GM19238 (cell line): ENCODE results near the gene GRK4.

Experiments used
- DNase-seq: peaks from one replicate; pipeline ENCODE4 v3.0.0; 2011; ENCODE audit warnings: low spot score; ENCODE audit not compliant: insufficient read length

Gene GRK4

GRCh38 chr4:3067473-3068001 lies 104.2 kb downstream of the GRK4 start:
- no peak for DNase-seq

GRCh38 chr4:3069661-3070199 lies 106.4 kb downstream of the GRK4 start:
- DNase-seq = no peak

GRCh38 chr4:3070709-3071500 lies 107.5 kb downstream of the GRK4 start:
- no peak for DNase-seq

GRCh38 chr4:3071811-3072210 lies 108.4 kb downstream of the GRK4 start:
- DNase-seq = no peak

DNA sequence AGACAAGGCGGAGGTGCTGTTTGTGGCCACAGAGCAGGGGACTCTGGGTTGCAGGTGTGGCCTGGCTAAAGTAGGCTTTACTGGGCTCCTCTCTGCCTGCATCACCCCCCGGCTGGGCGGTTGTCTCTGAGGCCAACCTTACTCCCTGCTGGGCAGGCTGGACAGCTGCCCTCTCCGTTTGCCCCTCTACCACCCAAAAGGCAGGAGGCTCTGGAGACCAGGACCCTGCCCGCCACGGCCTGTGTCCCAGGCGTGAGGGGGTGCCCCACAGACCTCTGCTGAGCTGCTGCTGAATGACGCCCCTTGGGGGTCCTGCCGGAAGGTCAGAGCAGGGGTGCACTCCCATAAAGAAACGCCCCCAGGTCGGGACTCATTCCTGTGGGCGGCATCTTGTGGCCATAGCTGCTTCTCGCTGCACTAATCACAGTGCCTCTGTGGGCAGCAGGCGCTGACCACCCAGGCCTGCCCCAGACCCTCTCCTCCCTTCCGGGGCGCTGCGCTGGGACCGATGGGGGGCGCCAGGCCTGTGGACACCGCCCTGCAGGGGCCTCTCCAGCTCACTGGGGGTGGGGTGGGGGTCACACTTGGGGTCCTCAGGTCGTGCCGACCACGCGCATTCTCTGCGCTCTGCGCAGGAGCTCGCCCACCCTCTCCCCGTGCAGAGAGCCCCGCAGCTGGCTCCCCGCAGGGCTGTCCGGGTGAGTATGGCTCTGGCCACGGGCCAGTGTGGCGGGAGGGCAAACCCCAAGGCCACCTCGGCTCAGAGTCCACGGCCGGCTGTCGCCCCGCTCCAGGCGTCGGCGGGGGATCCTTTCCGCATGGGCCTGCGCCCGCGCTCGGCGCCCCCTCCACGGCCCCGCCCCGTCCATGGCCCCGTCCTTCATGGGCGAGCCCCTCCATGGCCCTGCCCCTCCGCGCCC lies 110.0 kb downstream of the GRK4 start:
- no peak for DNase-seq

- peak; percentile 81 for DNase-seq
Observed at GRCh38 chr4:3074078-3074845, 110.9 kb downstream of the GRK4 start, which contains the start of the genes HTT and HTT-AS. HTT (plus strand) TSS chr4:3074681; CDS start chr4:3074826, 145 bp downstream. HTT-AS (minus strand) TSS chr4:3074538.

DNA sequence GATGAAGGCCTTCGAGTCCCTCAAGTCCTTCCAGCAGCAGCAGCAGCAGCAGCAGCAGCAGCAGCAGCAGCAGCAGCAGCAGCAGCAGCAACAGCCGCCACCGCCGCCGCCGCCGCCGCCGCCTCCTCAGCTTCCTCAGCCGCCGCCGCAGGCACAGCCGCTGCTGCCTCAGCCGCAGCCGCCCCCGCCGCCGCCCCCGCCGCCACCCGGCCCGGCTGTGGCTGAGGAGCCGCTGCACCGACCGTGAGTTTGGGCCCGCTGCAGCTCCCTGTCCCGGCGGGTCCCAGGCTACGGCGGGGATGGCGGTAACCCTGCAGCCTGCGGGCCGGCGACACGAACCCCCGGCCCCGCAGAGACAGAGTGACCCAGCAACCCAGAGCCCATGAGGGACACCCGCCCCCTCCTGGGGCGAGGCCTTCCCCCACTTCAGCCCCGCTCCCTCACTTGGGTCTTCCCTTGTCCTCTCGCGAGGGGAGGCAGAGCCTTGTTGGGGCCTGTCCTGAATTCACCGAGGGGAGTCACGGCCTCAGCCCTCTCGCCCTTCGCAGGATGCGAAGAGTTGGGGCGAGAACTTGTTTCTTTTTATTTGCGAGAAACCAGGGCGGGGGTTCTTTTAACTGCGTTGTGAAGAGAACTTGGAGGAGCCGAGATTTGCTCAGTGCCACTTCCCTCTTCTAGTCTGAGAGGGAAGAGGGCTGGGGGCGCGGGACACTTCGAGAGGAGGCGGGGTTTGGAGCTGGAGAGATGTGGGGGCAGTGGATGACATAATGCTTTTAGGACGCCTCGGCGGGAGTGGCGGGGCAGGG lies 111.7 kb downstream of the GRK4 start:
- peak; percentile 45 for DNase-seq

DNA sequence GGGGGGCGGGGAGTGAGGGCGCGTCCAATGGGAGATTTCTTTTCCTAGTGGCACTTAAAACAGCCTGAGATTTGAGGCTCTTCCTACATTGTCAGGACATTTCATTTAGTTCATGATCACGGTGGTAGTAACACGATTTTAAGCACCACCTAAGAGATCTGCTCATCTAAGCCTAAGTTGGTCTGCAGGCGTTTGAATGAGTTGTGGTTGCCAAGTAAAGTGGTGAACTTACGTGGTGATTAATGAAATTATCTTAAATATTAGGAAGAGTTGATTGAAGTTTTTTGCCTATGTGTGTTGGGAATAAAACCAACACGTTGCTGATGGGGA lies 112.2 kb downstream of the GRK4 start:
- no peak for DNase-seq

- DNase-seq = peak; percentile 32
Observed at GRCh38 chr4:3077796-3078195, 114.4 kb downstream of the GRK4 start.

GRCh38 chr4:3079694-3080123 lies 116.3 kb downstream of the GRK4 start:
- no peak for DNase-seq

GRCh38 chr4:3082925-3083515 lies 119.6 kb downstream of the GRK4 start:
- no peak for DNase-seq

DNA sequence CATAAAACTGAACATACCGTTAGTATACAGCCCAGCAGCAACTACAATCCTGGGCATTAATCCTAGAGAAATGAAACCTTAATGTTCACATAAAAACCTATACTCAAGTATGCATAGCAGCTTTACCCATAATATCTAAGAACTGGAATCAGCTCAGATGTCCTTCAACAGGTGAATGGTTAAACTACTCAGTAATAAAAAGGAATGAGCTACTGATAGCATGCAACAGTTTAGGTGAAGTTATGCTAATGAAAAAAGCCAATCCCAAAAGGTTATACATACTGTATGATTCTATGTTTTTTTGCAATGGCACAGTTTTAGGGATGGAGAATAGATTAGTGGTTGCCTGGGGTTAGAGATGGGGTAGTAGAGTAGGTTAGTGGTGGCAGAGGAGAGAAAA lies 120.4 kb downstream of the GRK4 start:
- DNase-seq = no peak

GRCh38 chr4:3085948-3086670 lies 122.7 kb downstream of the GRK4 start:
- DNase-seq = no peak

DNA sequence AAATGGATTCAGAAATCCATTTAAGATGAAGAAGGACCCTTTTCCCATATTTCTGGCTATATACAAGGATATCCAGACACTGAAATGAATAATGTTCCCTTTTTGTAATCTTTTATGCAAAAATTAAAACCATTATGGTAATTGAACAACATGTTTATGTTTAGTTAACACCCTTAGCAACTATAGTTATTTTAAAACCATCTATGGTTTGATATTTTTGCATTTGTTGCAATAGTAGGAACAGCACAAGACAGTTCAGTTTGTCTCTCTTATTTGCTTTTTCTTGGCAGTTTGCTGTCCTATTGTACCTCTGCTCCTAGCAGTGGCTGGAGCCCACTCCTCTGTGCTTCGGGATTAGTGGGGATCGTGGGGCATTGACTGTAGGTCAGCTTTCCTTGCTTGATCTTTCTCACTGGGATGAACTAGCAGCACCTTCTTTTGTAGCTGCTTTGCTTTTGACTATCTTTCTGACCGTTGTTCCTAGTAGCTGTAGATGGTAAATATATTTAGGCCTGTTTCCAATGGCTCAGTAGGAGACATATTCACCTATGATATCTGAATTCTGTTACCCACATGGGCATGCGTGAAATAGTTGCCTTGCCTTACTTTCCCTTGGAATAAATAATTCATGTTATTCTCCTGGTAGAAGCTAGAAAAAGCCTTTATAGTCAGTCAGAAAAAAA lies 123.9 kb downstream of the GRK4 start:
- no peak for DNase-seq
